Heart right ventricle (tissue), 16 donors: ENCODE results near the gene EFNB1. TPM values are rescaled to one million over a fixed set of nuclear protein-coding genes. Genes with fewer than 3 reads are reported as not detected.
A peak's percentile ranks its signal among the peaks of the same experiment; 100 is the strongest.
"Not testable (repeated sequence)": the region's sequence is repeated elsewhere in the genome, so short reads cannot be mapped to it uniquely, and the experiment has no call there.

Experiments
- ATAC-seq, 8 donors: fragments of 200-7000 bp; cut with Tn5 transposase; one replicate each; pipeline ENCODE4 v1.9.1; 2020; ENCODE audit warnings: mild to moderate bottlenecking in 8 of 8, moderate library complexity in 8 of 8, moderate number of reproducible peaks in 1 of 8
- DNase-seq, 2 donors: peaks; one replicate each; pipeline ENCODE4 v3.0.0-alpha.2; 2020
- H3K27ac ChIP-seq, 10 donors: fragments of 200-600 bp; sonication (generic) in 2 of 10; one replicate each; pipeline versions ENCODE4 v1.5.0 to v1.8.0; 2020 to 2022; ENCODE audit warnings: mild to moderate bottlenecking in 3 of 10
- H3K27me3 ChIP-seq, 7 donors: fragments of 200-600 bp; one replicate each; pipeline ENCODE4 v1.8.0; 2021 to 2022; ENCODE audit warnings: mild to moderate bottlenecking in 2 of 7
- H3K36me3 ChIP-seq, 9 donors: fragments of 200-600 bp; sonication (generic) in 1 of 9; one replicate each; pipeline versions ENCODE4 v1.5.0 to v1.8.0; 2020 to 2022; ENCODE audit warnings: mild to moderate bottlenecking in 2 of 9
- H3K4me1 ChIP-seq, 9 donors: fragments of 200-600 bp; sonication (generic) in 1 of 9; one replicate each; pipeline versions ENCODE4 v1.5.0 to v1.8.0; 2020 to 2022; ENCODE audit warnings: mild to moderate bottlenecking in 4 of 9
- H3K4me3 ChIP-seq, 10 donors: fragments of 200-600 bp; sonication (generic) in 2 of 10; one replicate each; pipeline versions ENCODE4 v1.5.0 to v1.8.0; 2020 to 2022; ENCODE audit warnings: mild to moderate bottlenecking in 7 of 10, moderate library complexity in 2 of 10
- H3K9me3 ChIP-seq, 11 donors: fragments of 200-600 bp in 10 of 11; sonication (generic) in 2 of 11; one replicate each; pipeline versions ENCODE4 v1.5.0 to v1.8.0; 2013 to 2022; ENCODE audit warnings: mild to moderate bottlenecking in 2 of 11, control low read depth in 1 of 11, moderate library complexity in 1 of 11
- CTCF ChIP-seq, 9 donors: fragments of 200-600 bp; sonication (generic) in 2 of 9; IDR thresholded peaks; one replicate each; pipeline versions ENCODE4 v1.5.0 to v1.8.0; 2021 to 2022; ENCODE audit warnings: antibody characterized with exemption in 9 of 9, mild to moderate bottlenecking in 5 of 9, moderate library complexity in 1 of 9
- WGBS, 2 donors: extraction: QIAGEN DNeasy Blood & Tissue Kit; methylation state at CpG; one replicate each; pipeline ENCODE4 v1.1.7; 2013; ENCODE audit warnings: inconsistent platforms in 1 of 2; 5-methylcytosine and 5-hydroxymethylcytosine counted together
- intact Hi-C, 10 donors: fragments of 100-400 bp; cut with DNase I; formaldehyde crosslinking; loops; one replicate each; pipeline versions ENCODE4 v1.11.1 to v1.14.2; 2022
- polyA plus RNA-seq, 2 donors: library from polyadenylated mRNA; stranded (reverse); fragments of 200-250 nt; gene quantifications; one replicate each; pipeline ENCODE4 v1.2.3, GENCODE V29; 2013
- total RNA-seq, 10 donors: library from RNA; stranded (reverse); fragmentation: NEBNext Ultra II Directional in 3 of 10; extraction: Animal tissue kit (Norgen Biotek cat#: 25700) in 3 of 10; gene quantifications; one replicate each; pipeline versions ENCODE4 v1.2.1 to v1.2.4, GENCODE V29; 2021 to 2023
- donor health status: Arrhythmogenic right ventricular cardiomyopathy.
- donor health status: ischemic (EF 13 %, LVEDD 7.1; RV severe dilation, severe dysfunction).
- donor health status: healthy with polysubstance abuse.
- donor health status: DM: no; HTN: yes; CAD: no.
- donor health status: DM: no; HTN: no; CAD: no.
- donor health status: ischemic (EF 25% LVEDD 6.9; RV normal size, moderate dysfunction).
- donor health status: ischemic (EF 25% LVEDD 5.7; RV mildly dilated, moderate dysfunction).
- donor health status: healthy.
- donor health status: DM: yes; HTN: yes; CAD: no.
- donor health status: Ischemic cardiomyopathy.
- donor health status: ischemic (EF 35%, LVEDD 5.7; RV mildly dilated, moderate dysfunction).
- donor health status: nonischemic (EF 11% LVEDD 7.7; RV severe dilation, severe dysfunction).
- donor health status: DM: yes; HTN: yes; CAD: no.
- donor health status: PGD.
- donor health status: ischemic (EF 29% LVEDD 5.4; RV normal size, mild dysfunction).
- donor health status: nonischemic (EF 23%, LVEDD 6.1; RV moderate dilation, normal function).

The EFNB1 gene
- total and polyA plus RNA-seq, 12 donors: 10.8 to 45.1 (median 19.2) TPM

- no peak for TF ChIP-seq CTCF (IDR thresholded peaks at IDR 0.05)
- no peaks in the 10 kb centered on the region for H3K9me3 ChIP-seq
- peaks cover 0 to 16% (median 0%) of the 10 kb centered on the region in 7 donors for H3K27me3 ChIP-seq
- DNase-seq (no peak), ATAC-seq (no peak)
- 94 to 97% methylated on average over 1 of the region's 1 CpG for WGBS, 2 donors
- H3K36me3 ChIP-seq: no peaks in the 10 kb centered on the region
- H3K4me1 ChIP-seq: no peaks in the 10 kb centered on the region
- no peak overlapping the region for H3K4me3 ChIP-seq
- no peak overlapping the region for H3K27ac ChIP-seq
- intact Hi-C loops: loop anchor here in 1 of 10 donors (10.0 kb wide), 1 partner anchor 47 kb away; no protein-coding TSS in a partner anchor
These were observed 36.7 kb upstream of the EFNB1 start for GRCh38 chrX:68792083-68792482.

DNA sequence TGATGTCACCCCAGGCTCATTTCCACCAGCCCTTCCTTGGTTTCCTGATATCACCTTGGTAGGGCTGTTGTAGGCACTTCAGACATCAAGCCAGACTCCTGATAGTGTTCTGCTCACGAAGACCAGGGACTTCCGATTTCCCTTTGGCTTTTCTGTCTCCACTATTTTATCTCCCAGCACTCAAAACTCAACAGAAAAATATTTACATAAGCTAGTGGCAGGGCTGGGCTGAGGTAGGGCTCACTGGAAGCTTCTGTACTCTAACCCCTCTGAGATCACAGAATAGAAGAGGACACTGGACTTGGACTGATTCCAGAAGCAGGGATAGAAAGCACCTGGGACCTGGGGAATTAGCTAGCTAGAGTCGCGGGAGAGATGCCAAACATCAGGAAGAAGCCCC, 34.4 kb upstream of the EFNB1 start:
- H3K27ac ChIP-seq: no peak overlapping the region
- peaks cover 0 to 19% (median 3%) of the 10 kb centered on the region in 11 donors for H3K9me3 ChIP-seq
- DNase-seq: no peak
- intact Hi-C loops: loop anchor here in 1 of 10 donors (10.0 kb wide), 1 partner anchor 50 kb away; no protein-coding TSS in a partner anchor
- H3K27me3 ChIP-seq: peaks cover 0 to 14% (median 0%) of the 10 kb centered on the region in 7 donors
- peak in 1 of 8 donors; percentile 29 for ATAC-seq
- no peak for TF ChIP-seq CTCF (IDR thresholded peaks at IDR 0.05)
- no peaks in the 10 kb centered on the region for H3K36me3 ChIP-seq
- no peak overlapping the region for H3K4me3 ChIP-seq
- 24 to 55% methylated on average over 4 of the region's 4 CpGs for WGBS, 2 donors
- no peaks in the 10 kb centered on the region for H3K4me1 ChIP-seq

- 45 to 51% methylated on average over 3 of the region's 3 CpGs for WGBS, 2 donors
- peaks cover 0 to 25% (median 0%) of the 10 kb centered on the region in 7 donors for H3K27me3 ChIP-seq
- H3K9me3 ChIP-seq: peaks cover 0 to 22% (median 3%) of the 10 kb centered on the region in 11 donors
- DNase-seq (peak in 1 of 2 donors; percentile 14), ATAC-seq (peak in 5 of 8 donors; percentile 61 to 81 (median 67))
- H3K4me1 ChIP-seq: no peaks in the 10 kb centered on the region
- no peak overlapping the region for H3K4me3 ChIP-seq
- no peaks in the 10 kb centered on the region for H3K36me3 ChIP-seq
- H3K27ac ChIP-seq: no peak overlapping the region
- no peak for TF ChIP-seq CTCF (IDR thresholded peaks at IDR 0.05)
- intact Hi-C loops: loop anchor here in 1 of 10 donors (10.0 kb wide), 1 partner anchor 51 kb away; no protein-coding TSS in a partner anchor
These were observed 33.1 kb upstream of the EFNB1 start for GRCh38 chrX:68795741-68796140.

GRCh38 chrX:68798400-68798799, 30.4 kb upstream of the EFNB1 start:
- DNase-seq, ATAC-seq, H3K36me3 ChIP-seq, H3K4me3 ChIP-seq, H3K27ac ChIP-seq, H3K4me1 ChIP-seq: not testable (repeated sequence)
- peaks cover 0 to 23% (median 0%) of the 10 kb centered on the region in 7 donors for H3K27me3 ChIP-seq
- peaks cover 0 to 22% (median 3%) of the 10 kb centered on the region in 11 donors for H3K9me3 ChIP-seq
- intact Hi-C loops: loop anchor here in 1 of 10 donors (10.0 kb wide), 1 partner anchor 54 kb away; no protein-coding TSS in a partner anchor

DNA sequence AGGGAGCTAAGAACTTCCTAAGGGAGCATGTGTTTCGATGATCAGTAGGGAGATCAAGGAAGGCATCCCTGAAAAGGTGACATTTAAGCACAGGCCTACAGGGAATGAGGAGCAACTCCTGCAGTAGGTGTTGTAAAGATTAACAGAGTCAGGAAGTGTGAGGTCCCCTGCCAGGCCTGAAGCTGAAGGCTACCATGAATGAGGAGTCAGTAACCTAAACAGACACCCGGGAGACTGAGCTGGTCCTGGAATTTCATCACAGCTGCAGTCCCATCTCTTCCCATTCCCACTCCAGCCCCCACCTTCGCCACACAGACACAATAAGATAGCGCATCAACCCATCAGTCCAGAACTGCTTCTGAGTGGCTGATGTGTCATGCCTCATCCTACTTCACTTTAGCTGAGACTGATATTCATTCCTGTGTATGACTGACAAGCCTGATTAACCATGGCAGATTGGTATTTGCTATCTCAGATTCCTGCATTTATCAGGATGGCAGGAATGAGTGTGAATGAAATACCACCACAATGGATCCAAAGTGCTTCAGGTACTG, 27.0 kb upstream of the EFNB1 start:
- DNase-seq: no peak
- H3K27me3 ChIP-seq: peaks cover 0 to 35% (median 0%) of the 10 kb centered on the region in 7 donors
- WGBS, 2 donors: 73 to 74% methylated on average over 4 of the region's 4 CpGs
- H3K27ac ChIP-seq: no peak overlapping the region
- no peaks in the 10 kb centered on the region for H3K4me1 ChIP-seq
- no peak for ATAC-seq
- TF ChIP-seq CTCF (IDR thresholded peaks at IDR 0.05): no peak
- intact Hi-C loops: loop anchor here in 4 of 10 donors (10.0 kb wide), 3 partner anchors 207 to 607 kb away; no protein-coding TSS in a partner anchor
- H3K9me3 ChIP-seq: peaks cover 0 to 22% (median 3%) of the 10 kb centered on the region in 11 donors
- no peaks in the 10 kb centered on the region for H3K36me3 ChIP-seq
- no peak overlapping the region for H3K4me3 ChIP-seq
